ENCODE measurements around the gene GCN1. TPM values are rescaled to one million over a fixed set of nuclear protein-coding genes. Genes with fewer than 3 reads are reported as not detected.
A peak's percentile ranks its signal among the peaks of the same experiment; 100 is the strongest.

GCN1 gene
- total RNA-seq, 2 donors from 2014 or later, result 94.4 to 177 TPM

GRCh38 chr12:120118321-120119061 lies 76.0 kb downstream of the GCN1 start:
- H3K27ac Mint-ChIP-seq, result peak overlapping the region; percentile 91
- no peak for ATAC-seq (replicated peaks)
- peaks cover 59% of the 10 kb centered on the region for H3K4me1 Mint-ChIP-seq
- H3K9me3 Mint-ChIP-seq, result no peaks in the 10 kb centered on the region
- no peaks in the 10 kb centered on the region for H3K27me3 Mint-ChIP-seq
- peaks cover 53% of the 10 kb centered on the region for H3K36me3 Mint-ChIP-seq (ENCODE audit: low read depth)
- peak overlapping the region; percentile 75 for H3K4me3 Mint-ChIP-seq

GRCh38 chr12:120117961-120118320 lies 76.6 kb downstream of the GCN1 start:
- Mint-ChIP-seq H3K36me3 (ENCODE audit: low read depth) (peaks cover 59% of the 10 kb centered on the region), H3K27me3 (no peaks in the 10 kb centered on the region), H3K9me3 (no peaks in the 10 kb centered on the region), H3K4me1 (peaks cover 63% of the 10 kb centered on the region), H3K4me3 (peak overlapping the region; percentile 75), H3K27ac (peak overlapping the region; percentile 91)
- ATAC-seq (replicated peaks), result no peak

DNA sequence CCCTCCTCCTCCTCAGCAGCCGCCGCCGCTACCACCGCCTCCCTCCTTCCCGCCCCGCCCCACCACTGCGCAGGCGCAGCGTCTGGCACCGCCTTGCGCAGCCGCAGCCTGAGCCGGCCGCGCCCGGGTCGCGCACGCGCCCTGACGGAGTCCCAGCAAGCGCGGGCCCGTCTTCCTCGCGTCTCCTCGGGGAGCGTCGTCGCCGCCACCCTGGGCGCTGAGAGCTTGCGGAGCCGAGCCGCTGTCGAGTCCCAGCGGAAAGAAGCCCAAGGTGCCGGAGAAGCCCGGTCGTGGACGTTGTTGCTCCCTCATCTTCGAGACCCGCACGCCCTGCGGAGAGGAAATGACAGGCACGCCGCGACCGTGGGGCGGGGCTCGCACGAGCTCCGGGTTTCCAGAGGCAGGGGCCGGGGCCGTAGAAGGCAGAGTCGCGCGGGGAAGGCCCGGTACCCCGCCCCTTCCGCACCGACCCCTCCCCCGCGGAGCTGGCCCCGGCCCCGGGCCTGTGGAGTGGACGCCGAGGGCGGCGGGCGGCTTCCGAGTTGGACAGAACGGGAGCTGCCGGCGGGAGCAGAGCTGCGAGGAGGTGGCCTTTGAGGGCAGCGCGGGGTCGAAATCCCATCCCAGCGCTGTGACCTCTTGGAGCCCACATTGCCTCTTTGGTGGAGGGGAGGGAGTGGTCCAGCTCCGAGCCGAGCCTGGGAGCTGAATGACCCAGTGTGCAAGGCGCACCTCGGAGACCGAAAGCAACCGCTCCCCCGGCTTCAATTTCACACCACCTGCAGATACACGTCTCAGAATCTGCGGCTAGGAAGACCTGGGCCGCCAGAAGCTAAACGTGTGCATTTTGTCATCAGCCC lies 77.5 kb downstream of the GCN1 start:
- Mint-ChIP-seq H3K27ac (peak overlapping the region; percentile 91), H3K4me3 (peak overlapping the region; percentile 75), H3K9me3 (no peaks in the 10 kb centered on the region), H3K27me3 (no peaks in the 10 kb centered on the region), H3K4me1 (peaks cover 68% of the 10 kb centered on the region), H3K36me3 (ENCODE audit: low read depth) (peaks cover 68% of the 10 kb centered on the region)
- ATAC-seq (replicated peaks), result peak; percentile 69

GRCh38 chr12:120116441-120116791 lies 78.1 kb downstream of the GCN1 start, which contains the start of gene RAB35:
Gene RAB35 (minus strand): TSS chr12:120116753. CDS start chr12:120116650, 103 bp downstream.
- ATAC-seq (replicated peaks), result no peak
- Mint-ChIP-seq H3K36me3 (ENCODE audit: low read depth) (peaks cover 69% of the 10 kb centered on the region), H3K9me3 (no peaks in the 10 kb centered on the region), H3K4me3 (peak within 1 kb of the TSS; percentile 75), H3K27me3 (no peaks in the 10 kb centered on the region), H3K27ac (peak within 1 kb of the TSS; percentile 91), H3K4me1 (peaks cover 63% of the 10 kb centered on the region)

DNA sequence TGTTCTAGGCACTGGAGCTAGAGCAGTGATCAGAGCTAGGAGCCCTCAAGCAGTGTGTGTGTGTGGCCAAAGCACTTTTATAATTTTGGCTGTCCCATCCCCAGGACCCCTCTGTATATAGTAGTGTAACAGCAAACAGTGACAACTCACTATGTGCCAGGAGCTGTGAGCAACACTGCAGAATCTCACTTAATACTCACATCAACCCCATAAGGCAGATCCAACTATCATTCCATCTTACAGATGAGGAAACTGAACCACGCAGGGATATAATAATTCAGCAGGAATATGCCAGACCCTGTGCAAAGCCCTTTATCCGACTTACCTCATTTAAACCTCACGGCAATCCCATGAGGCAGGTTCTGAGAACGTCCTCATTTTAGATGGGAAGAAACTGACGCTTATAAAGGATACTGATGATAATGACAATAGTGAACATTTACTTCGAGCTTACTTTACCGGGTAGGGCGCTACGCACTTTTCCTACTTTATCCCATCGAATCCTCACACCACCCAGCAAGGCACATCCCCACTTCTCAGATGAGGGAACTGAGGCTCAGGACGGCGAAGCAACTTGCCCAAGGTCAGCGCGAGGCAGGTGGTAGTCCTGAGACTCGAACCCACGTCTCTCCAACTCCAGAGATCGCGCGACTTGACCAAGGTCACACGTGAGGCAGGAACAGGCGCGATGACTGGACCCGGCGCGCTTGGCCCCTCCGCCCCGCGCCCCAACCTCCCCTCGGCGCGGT lies 78.6 kb downstream of the GCN1 start:
- Mint-ChIP-seq H3K9me3 (no peaks in the 10 kb centered on the region), H3K36me3 (ENCODE audit: low read depth) (peaks cover 74% of the 10 kb centered on the region), H3K4me1 (peaks cover 61% of the 10 kb centered on the region), H3K4me3 (peak overlapping the region; percentile 75), H3K27me3 (no peaks in the 10 kb centered on the region), H3K27ac (peak overlapping the region; percentile 59)
- peak; percentile 6 for ATAC-seq (replicated peaks)

DNA sequence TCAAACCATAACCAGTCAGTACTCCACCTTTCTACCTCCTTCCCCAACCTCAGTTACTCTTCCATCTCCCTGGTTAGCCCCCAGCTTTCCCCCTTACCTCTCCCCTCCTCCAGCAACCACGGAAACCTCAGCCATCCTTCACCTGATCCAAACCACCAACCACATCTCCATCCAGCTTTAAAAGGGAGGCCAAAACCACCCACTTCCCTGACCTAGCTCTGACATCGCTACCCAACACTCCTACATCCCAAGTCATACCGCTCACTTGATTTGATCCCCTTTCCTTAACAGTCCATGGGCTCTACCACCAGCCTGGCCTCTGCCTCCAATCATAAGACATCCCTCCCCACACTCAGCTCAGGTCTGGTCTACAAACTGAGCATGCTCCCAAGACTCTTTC lies 79.4 kb downstream of the GCN1 start:
- Mint-ChIP-seq H3K36me3 (ENCODE audit: low read depth) (peaks cover 82% of the 10 kb centered on the region), H3K4me3 (peak overlapping the region; percentile 75), H3K27ac (peak overlapping the region; percentile 59), H3K9me3 (no peaks in the 10 kb centered on the region), H3K4me1 (peaks cover 63% of the 10 kb centered on the region), H3K27me3 (no peaks in the 10 kb centered on the region)
- no peak for ATAC-seq (replicated peaks)

GRCh38 chr12:120110550-120111501 lies 83.7 kb downstream of the GCN1 start:
- Mint-ChIP-seq H3K9me3 (no peaks in the 10 kb centered on the region), H3K27me3 (no peaks in the 10 kb centered on the region), H3K27ac (peak overlapping the region; percentile 92), H3K4me3 (peak overlapping the region; percentile 84), H3K36me3 (ENCODE audit: low read depth) (peaks cover 86% of the 10 kb centered on the region), H3K4me1 (peaks cover 49% of the 10 kb centered on the region)
- peak; percentile 90 for ATAC-seq (replicated peaks)

DNA sequence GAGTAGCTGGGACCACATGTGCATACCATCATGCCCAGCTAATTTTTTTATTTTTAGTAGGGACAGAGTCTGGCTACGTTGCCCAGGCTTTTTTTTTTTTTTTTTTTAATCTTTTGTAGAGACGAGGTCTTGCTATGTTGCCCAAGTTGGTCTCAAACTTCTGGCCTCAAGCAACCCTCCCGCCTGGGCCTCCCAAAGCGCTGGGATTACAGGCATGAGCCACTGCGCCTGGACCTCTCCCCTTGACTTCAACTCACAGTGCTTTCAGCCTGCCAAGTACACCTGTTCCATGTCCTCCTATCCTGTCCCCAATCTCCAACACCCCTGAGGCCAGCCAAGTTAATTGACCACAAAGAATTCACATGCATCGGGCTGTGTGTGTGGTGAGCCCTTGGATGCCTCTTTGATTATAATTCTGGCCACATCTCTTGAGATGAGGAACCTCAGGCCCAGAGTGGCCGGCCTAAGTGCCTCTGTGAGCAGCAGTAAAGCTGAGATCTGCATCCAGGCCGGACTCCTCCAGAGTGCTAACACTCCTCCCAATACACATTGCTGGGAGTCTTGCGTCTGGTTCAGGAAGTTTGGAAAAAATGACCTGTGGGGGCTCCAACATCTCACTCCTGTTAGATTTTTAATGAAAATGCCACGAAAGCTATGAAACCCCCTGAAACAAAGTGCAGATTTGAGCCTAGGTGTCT lies 84.8 kb downstream of the GCN1 start:
- Mint-ChIP-seq H3K36me3 (ENCODE audit: low read depth) (peaks cover 86% of the 10 kb centered on the region), H3K9me3 (no peaks in the 10 kb centered on the region), H3K27ac (peak overlapping the region; percentile 92), H3K4me1 (peaks cover 44% of the 10 kb centered on the region), H3K4me3 (peak overlapping the region; percentile 84), H3K27me3 (no peaks in the 10 kb centered on the region)
- no peak for ATAC-seq (replicated peaks)

DNA sequence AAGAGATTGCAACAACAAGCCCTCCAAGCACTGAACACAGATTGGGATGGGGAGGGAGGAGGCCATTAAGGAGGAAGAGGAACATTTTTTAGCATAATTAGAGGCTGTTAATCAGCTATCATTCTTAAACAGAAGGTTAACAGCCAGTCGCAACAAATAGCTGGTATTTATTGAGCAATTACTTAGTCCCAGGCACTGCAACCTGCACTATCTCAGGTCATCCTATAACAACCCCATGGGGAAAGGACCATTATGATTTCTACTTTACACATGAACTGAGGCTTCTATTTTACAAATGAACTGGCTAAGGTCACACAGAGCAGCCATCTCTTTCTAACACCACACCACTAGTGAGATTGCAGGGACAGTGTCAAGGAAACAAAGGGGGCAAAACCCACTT lies 88.4 kb downstream of the GCN1 start:
- Mint-ChIP-seq H3K4me1 (peaks cover 37% of the 10 kb centered on the region), H3K36me3 (ENCODE audit: low read depth) (peaks cover 88% of the 10 kb centered on the region), H3K4me3 (no peak overlapping the region), H3K27me3 (no peaks in the 10 kb centered on the region), H3K9me3 (no peaks in the 10 kb centered on the region), H3K27ac (no peak overlapping the region)
- no peak for ATAC-seq (replicated peaks)

GRCh38 chr12:120103371-120103770 lies 91.1 kb downstream of the GCN1 start:
- no peaks in the 10 kb centered on the region for H3K27me3 Mint-ChIP-seq
- peaks cover 20% of the 10 kb centered on the region for H3K4me1 Mint-ChIP-seq
- no peak overlapping the region for H3K4me3 Mint-ChIP-seq
- peaks cover 94% of the 10 kb centered on the region for H3K36me3 Mint-ChIP-seq (ENCODE audit: low read depth)
- H3K9me3 Mint-ChIP-seq, result no peaks in the 10 kb centered on the region
- ATAC-seq (replicated peaks), result no peak
- H3K27ac Mint-ChIP-seq, result no peak overlapping the region

DNA sequence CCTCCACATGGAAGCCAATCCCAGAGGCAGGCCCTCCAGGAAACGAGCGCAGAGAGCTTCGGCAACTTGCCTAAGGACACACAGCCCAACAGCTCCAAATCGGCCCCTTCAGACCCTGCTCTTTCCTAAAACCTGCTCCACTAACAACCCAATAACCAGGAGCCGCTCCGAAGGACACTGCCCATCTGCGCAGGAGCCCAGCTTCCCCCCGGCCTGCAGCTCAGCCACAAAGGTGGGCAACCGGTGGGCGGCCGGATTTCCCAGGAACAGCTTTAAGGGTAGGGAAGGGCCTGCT lies 91.5 kb downstream of the GCN1 start:
- H3K36me3 Mint-ChIP-seq (ENCODE audit: low read depth), result peaks cover 94% of the 10 kb centered on the region

DNA sequence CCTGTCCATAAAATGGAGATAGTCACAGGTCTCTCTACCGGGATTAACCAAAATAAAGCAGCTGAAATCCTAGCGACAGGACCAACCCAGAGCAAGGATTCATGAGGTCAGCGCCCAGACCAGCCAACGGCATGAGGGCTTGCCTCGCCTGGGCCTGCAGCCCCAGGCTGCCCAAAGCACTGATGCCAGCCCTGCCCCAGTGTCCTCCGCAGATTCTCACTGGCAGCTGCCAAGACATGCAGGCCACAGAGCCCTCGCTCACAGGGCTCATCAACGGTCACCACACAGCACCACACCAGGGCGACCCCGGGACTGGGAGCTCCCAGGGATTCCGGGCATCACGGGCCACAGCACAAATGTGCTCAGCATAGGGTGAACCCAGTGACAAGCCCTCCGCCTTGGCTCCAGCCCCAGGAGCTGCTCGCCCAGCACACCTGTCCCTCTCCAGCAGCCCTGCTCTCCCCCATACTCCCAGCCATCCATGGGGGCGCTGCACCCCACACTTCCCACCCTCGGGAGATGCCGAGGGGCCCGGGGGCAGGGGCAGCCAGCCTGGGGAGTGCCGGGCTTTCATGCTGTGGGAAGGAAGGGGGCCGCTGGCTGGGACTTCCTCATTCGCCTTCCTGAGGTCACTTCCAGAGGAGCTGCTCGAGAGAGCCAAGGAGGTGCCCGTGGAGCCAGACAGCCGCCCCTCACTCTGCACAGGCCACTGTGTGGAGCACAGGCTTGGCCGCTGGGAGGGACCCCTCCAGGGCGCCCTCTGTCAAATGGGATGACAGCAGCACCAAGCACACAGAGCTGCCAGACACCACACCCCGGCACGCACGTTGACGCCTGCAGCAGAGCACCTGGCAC lies 92.1 kb downstream of the GCN1 start:
- Mint-ChIP-seq H3K27me3 (no peaks in the 10 kb centered on the region), H3K4me1 (peaks cover 19% of the 10 kb centered on the region), H3K27ac (peak overlapping the region; percentile 91), H3K4me3 (peak overlapping the region; percentile 61), H3K9me3 (no peaks in the 10 kb centered on the region), H3K36me3 (ENCODE audit: low read depth) (peaks cover 94% of the 10 kb centered on the region)
- no peak for ATAC-seq (replicated peaks)

More for the DNA sequence above, 91.5 kb downstream of the GCN1 start:
- Mint-ChIP-seq H3K27ac (no peak overlapping the region), H3K27me3 (no peaks in the 10 kb centered on the region), H3K9me3 (no peaks in the 10 kb centered on the region), H3K4me1 (peaks cover 19% of the 10 kb centered on the region), H3K4me3 (no peak overlapping the region)
- ATAC-seq (replicated peaks), result no peak
